T-helper 17 cell (primary cell): ENCODE measurements around the gene GALNTL6. TPM values are rescaled to one million over a fixed set of nuclear protein-coding genes. Genes with fewer than 3 reads are reported as not detected.
"Not testable (repeated sequence)": the region's sequence is repeated elsewhere in the genome, so short reads cannot be mapped to it uniquely, and the experiment has no call there.

Experiments
- ATAC-seq: fragments of 150-1000 bp; cut with Tn5 transposase; 2 replicates; pipeline ENCODE4 v1.10.0; 2021; ENCODE audit warnings: mild to moderate bottlenecking, moderate library complexity
- DNase-seq, 3 donors: peaks; one replicate each; pipeline versions ENCODE4 v3.0.0 to v3.0.0-alpha.2; 2020 to 2021
- H3K9me3 ChIP-seq: one replicate; pipeline ENCODE4 v1.7.0; 2013; ENCODE audit warnings: low read length, mild to moderate bottlenecking; ENCODE audit not compliant: control insufficient read depth, poor library complexity, severe bottlenecking
- H3K27ac Mint-ChIP-seq: one replicate; pipeline ENCODE4 v1.8.0; 2022; ENCODE audit warnings: mild to moderate bottlenecking, moderate library complexity, mixed read lengths
- H3K27me3 Mint-ChIP-seq: one replicate; pipeline ENCODE4 v1.8.0; 2022; ENCODE audit warnings: mixed read lengths
- H3K36me3 Mint-ChIP-seq: one replicate; pipeline ENCODE4 v1.8.0; 2022; ENCODE audit warnings: low read depth, mixed read lengths
- H3K4me1 Mint-ChIP-seq: one replicate; pipeline ENCODE4 v1.8.0; 2022; ENCODE audit warnings: mild to moderate bottlenecking, mixed read lengths
- H3K4me3 Mint-ChIP-seq: one replicate; pipeline ENCODE4 v1.8.0; 2022; ENCODE audit warnings: mild to moderate bottlenecking, moderate library complexity, mixed read lengths
- total RNA-seq, 4 donors: library from RNA in 2 of 4; stranded (reverse) in 2 of 4; gene quantifications; one replicate each; pipeline ENCODE4 v1.2.3 and lab custom pipeline; 2022 to 2026

The GALNTL6 gene
- total RNA-seq, 2 donors from 2014 or later, result not detected

GRCh38 chr4:173008436-173008835 is 1195.2 kb downstream of the GALNTL6 start:
- no peaks in the 10 kb centered on the region for H3K9me3 ChIP-seq
- Mint-ChIP-seq H3K27ac (no peak overlapping the region), H3K27me3 (peaks cover 13% of the 10 kb centered on the region), H3K36me3 (no peaks in the 10 kb centered on the region), H3K4me3 (no peak overlapping the region), H3K4me1 (peaks cover 3% of the 10 kb centered on the region)
- DNase-seq (no peak), ATAC-seq (no peak)

- Mint-ChIP-seq H3K27me3 (peaks cover 6% of the 10 kb centered on the region), H3K4me3 (no peak overlapping the region), H3K27ac (no peak overlapping the region), H3K4me1 (peaks cover 2% of the 10 kb centered on the region), H3K36me3 (no peaks in the 10 kb centered on the region)
- DNase-seq (no peak), ATAC-seq (no peak)
- H3K9me3 ChIP-seq, result no peaks in the 10 kb centered on the region
Measured at GRCh38 chr4:173009129-173009823, 1196.1 kb downstream of the GALNTL6 start.

- Mint-ChIP-seq H3K27ac (no peak overlapping the region), H3K4me1 (peaks cover 5% of the 10 kb centered on the region), H3K27me3 (peaks cover 6% of the 10 kb centered on the region), H3K4me3 (no peak overlapping the region), H3K36me3 (peaks cover 4% of the 10 kb centered on the region)
- H3K9me3 ChIP-seq, result no peaks in the 10 kb centered on the region
- ATAC-seq, result no peak
- no peak for DNase-seq
Measured at GRCh38 chr4:173012608-173013007, 1199.4 kb downstream of the GALNTL6 start.

- no peak overlapping the region for H3K27ac Mint-ChIP-seq
- H3K27me3 Mint-ChIP-seq, result peaks cover 7% of the 10 kb centered on the region
- no peak overlapping the region for H3K4me3 Mint-ChIP-seq
- H3K9me3 ChIP-seq, result no peaks in the 10 kb centered on the region
- H3K4me1 Mint-ChIP-seq, result peaks cover 5% of the 10 kb centered on the region
- peaks cover 5% of the 10 kb centered on the region for H3K36me3 Mint-ChIP-seq
- peak; percentile 59 for ATAC-seq
- peak in 2 of 3 donors; percentile 20 to 32 for DNase-seq
Measured at GRCh38 chr4:173013232-173013930, 1200.2 kb downstream of the GALNTL6 start.

GRCh38 chr4:173014113-173014558 is 1200.9 kb downstream of the GALNTL6 start:
- ATAC-seq (no peak), DNase-seq (no peak)
- Mint-ChIP-seq H3K4me3 (no peak overlapping the region), H3K27ac (no peak overlapping the region), H3K36me3 (peaks cover 12% of the 10 kb centered on the region), H3K4me1 (peaks cover 5% of the 10 kb centered on the region), H3K27me3 (peaks cover 15% of the 10 kb centered on the region)
- H3K9me3 ChIP-seq, result no peaks in the 10 kb centered on the region

- Mint-ChIP-seq H3K36me3 (peaks cover 14% of the 10 kb centered on the region), H3K4me3 (no peak overlapping the region), H3K27me3 (peaks cover 16% of the 10 kb centered on the region), H3K27ac (no peak overlapping the region), H3K4me1 (peaks cover 5% of the 10 kb centered on the region)
- DNase-seq (no peak), ATAC-seq (no peak)
- no peaks in the 10 kb centered on the region for H3K9me3 ChIP-seq
Measured at GRCh38 chr4:173014836-173015235, 1201.6 kb downstream of the GALNTL6 start.

- Mint-ChIP-seq H3K4me3 (no peak overlapping the region), H3K4me1 (peaks cover 5% of the 10 kb centered on the region), H3K27ac (no peak overlapping the region), H3K36me3 (peaks cover 14% of the 10 kb centered on the region), H3K27me3 (peaks cover 10% of the 10 kb centered on the region)
- H3K9me3 ChIP-seq, result no peaks in the 10 kb centered on the region
- ATAC-seq (no peak), DNase-seq (no peak)
Measured at GRCh38 chr4:173017802-173018201, 1204.6 kb downstream of the GALNTL6 start.

GRCh38 chr4:173018446-173018845 is 1205.2 kb downstream of the GALNTL6 start:
- H3K36me3 Mint-ChIP-seq, result peaks cover 14% of the 10 kb centered on the region
- DNase-seq (no peak), ATAC-seq (no peak)
- H3K4me1 Mint-ChIP-seq, result peaks cover 5% of the 10 kb centered on the region
- H3K27me3 Mint-ChIP-seq, result peaks cover 10% of the 10 kb centered on the region
- no peak overlapping the region for H3K27ac Mint-ChIP-seq
- no peaks in the 10 kb centered on the region for H3K9me3 ChIP-seq
- no peak overlapping the region for H3K4me3 Mint-ChIP-seq

GRCh38 chr4:173019664-173020063 is 1206.5 kb downstream of the GALNTL6 start:
- Mint-ChIP-seq H3K4me3 (no peak overlapping the region), H3K36me3 (peaks cover 14% of the 10 kb centered on the region), H3K4me1 (peaks cover 3% of the 10 kb centered on the region), H3K27ac (no peak overlapping the region), H3K27me3 (peaks cover 10% of the 10 kb centered on the region)
- no peak for DNase-seq
- H3K9me3 ChIP-seq, result no peaks in the 10 kb centered on the region
- no peak for ATAC-seq

GRCh38 chr4:173021746-173022573 is 1208.8 kb downstream of the GALNTL6 start:
- DNase-seq, H3K4me1 Mint-ChIP-seq, H3K27me3 Mint-ChIP-seq, H3K9me3 ChIP-seq, ATAC-seq, H3K4me3 Mint-ChIP-seq, H3K27ac Mint-ChIP-seq, H3K36me3 Mint-ChIP-seq: not testable (repeated sequence)

- no peak overlapping the region for H3K4me3 Mint-ChIP-seq
- no peak for ATAC-seq
Measured at GRCh38 chr4:173024203-173024602, 1211.0 kb downstream of the GALNTL6 start.

GRCh38 chr4:173025131-173025530 is 1211.9 kb downstream of the GALNTL6 start:
- DNase-seq, result no peak
- Mint-ChIP-seq H3K4me3 (no peak overlapping the region), H3K36me3 (no peaks in the 10 kb centered on the region), H3K27me3 (peaks cover 7% of the 10 kb centered on the region), H3K27ac (no peak overlapping the region), H3K4me1 (peaks cover 5% of the 10 kb centered on the region)
- ATAC-seq, result peak; percentile 44
- H3K9me3 ChIP-seq, result no peaks in the 10 kb centered on the region

More at GRCh38 chr4:173024203-173024602, 1211.0 kb downstream of the GALNTL6 start:
- peaks cover 8% of the 10 kb centered on the region for H3K27me3 Mint-ChIP-seq
- peaks cover 5% of the 10 kb centered on the region for H3K4me1 Mint-ChIP-seq
- H3K36me3 Mint-ChIP-seq, result peaks cover under 1% of the 10 kb centered on the region
- no peaks in the 10 kb centered on the region for H3K9me3 ChIP-seq
- no peak for DNase-seq
- no peak overlapping the region for H3K27ac Mint-ChIP-seq

GRCh38 chr4:173037242-173037641 is 1224.0 kb downstream of the GALNTL6 start:
- Mint-ChIP-seq H3K36me3 (no peaks in the 10 kb centered on the region), H3K4me1 (peaks cover 5% of the 10 kb centered on the region), H3K4me3 (no peak overlapping the region), H3K27me3 (peaks cover 28% of the 10 kb centered on the region), H3K27ac (no peak overlapping the region)
- ATAC-seq, result no peak
- no peaks in the 10 kb centered on the region for H3K9me3 ChIP-seq
- DNase-seq, result no peak
